Small intestine (tissue), 7 donors: ENCODE results near the gene RIPK1. TPM values are rescaled to one million over a fixed set of nuclear protein-coding genes. Genes with fewer than 3 reads are reported as not detected.
"Not testable (repeated sequence)": the region's sequence is repeated elsewhere in the genome, so short reads cannot be mapped to it uniquely, and the experiment has no call there.

Experiments used
- DNase-seq, 2 donors: peaks; one replicate each; pipeline versions ENCODE4 v3.0.0 to v3.0.0-alpha.2; 2013
- FAIRE-seq: peaks from 2 replicates; lab custom pipeline; 2012; peaks lifted over from hg19 to GRCh38; lab: Jason Lieb, UNC
- H3K27ac ChIP-seq, 3 donors: one replicate each; pipeline ENCODE4 v1.5.1; 2013; ENCODE audit warnings: low read length in 2 of 3, mild to moderate bottlenecking in 2 of 3, control low read depth in 1 of 3, inconsistent platforms in 1 of 3, low read depth in 1 of 3, moderate library complexity in 1 of 3
- H3K27me3 ChIP-seq, 3 donors: one replicate each; pipeline ENCODE4 v1.6.1; 2013; ENCODE audit warnings: low read length in 3 of 3, inconsistent platforms in 1 of 3; ENCODE audit not compliant: control insufficient read depth in 3 of 3, insufficient read depth in 3 of 3
- H3K36me3 ChIP-seq, 3 donors: one replicate each; pipeline ENCODE4 v1.6.1; 2013; ENCODE audit warnings: low read length in 3 of 3, inconsistent platforms in 1 of 3, low read depth in 1 of 3, mild to moderate bottlenecking in 1 of 3, moderate library complexity in 1 of 3; ENCODE audit not compliant: control insufficient read depth in 3 of 3, insufficient read depth in 2 of 3
- H3K4me1 ChIP-seq, 3 donors: one replicate each; pipeline ENCODE4 v1.6.1; 2013; ENCODE audit warnings: low read length in 2 of 3, inconsistent platforms in 1 of 3, low read depth in 1 of 3, mild to moderate bottlenecking in 1 of 3, moderate library complexity in 1 of 3; ENCODE audit not compliant: control insufficient read depth in 3 of 3, insufficient read depth in 2 of 3
- H3K4me3 ChIP-seq, 3 donors: one replicate each; pipeline ENCODE4 v1.5.1; 2013; ENCODE audit warnings: low read length in 3 of 3, control low read depth in 1 of 3, inconsistent platforms in 1 of 3, low read depth in 1 of 3, mild to moderate bottlenecking in 1 of 3, moderate library complexity in 1 of 3
- H3K9me3 ChIP-seq, 2 donors: one replicate each; pipeline ENCODE4 v1.6.1; 2013; ENCODE audit warnings: low read depth in 1 of 2, low read length in 1 of 2; ENCODE audit not compliant: control insufficient read depth in 2 of 2, insufficient read depth in 1 of 2
- WGBS, 3 donors: extraction: QIAGEN DNeasy Blood & Tissue Kit; methylation state at CpG; one replicate each; pipeline ENCODE4 v1.1.7; 2013; 5-methylcytosine and 5-hydroxymethylcytosine counted together
- polyA plus RNA-seq, 4 donors: library from polyadenylated mRNA; stranded (reverse) in 3 of 4; unstranded in 1 of 4; fragments of 200-250 nt in 3 of 4; fragments of 120-200 nt in 1 of 4; gene quantifications; one replicate each; pipeline versions ENCODE4 v1.2.1 to v1.2.3, GENCODE V29; 2013
- donor health status: healthy with polysubstance abuse.
- donor health status: control.
- donor health status: control.
- donor health status: Bipolar disorder and iron deficiency.
- donor health status: healthy.

RIPK1 gene
- polyA plus RNA-seq, 4 donors: 14.4 to 31.1 (median 29.5) TPM

DNA sequence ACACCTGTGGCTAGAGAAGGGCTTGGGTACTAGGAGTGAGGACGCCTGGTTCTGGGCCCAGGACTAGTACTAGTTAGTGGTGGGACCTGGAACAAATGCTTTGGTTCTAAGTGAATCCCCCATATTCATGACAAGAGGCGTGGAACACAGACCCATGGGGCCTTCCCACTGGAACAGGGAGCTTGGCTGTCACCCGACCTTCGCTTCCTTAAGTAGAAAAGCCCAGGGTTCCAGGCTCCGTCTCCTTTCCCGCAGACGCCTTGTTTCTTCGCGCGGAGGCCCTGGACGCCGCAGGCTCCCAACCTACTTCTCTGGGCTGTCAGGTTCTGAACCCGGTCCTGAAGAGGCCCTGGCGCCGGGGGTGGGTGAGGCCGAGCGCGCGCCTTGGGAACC, 5.0 kb upstream of the RIPK1 start:
- not testable (repeated sequence) for H3K4me1 ChIP-seq, H3K9me3 ChIP-seq, FAIRE-seq, H3K27me3 ChIP-seq, H3K36me3 ChIP-seq
- peak overlapping the region in 2 of 3 donors; percentile 80 to 87 for H3K4me3 ChIP-seq
- DNase-seq: peak; percentile 38 to 44
- WGBS, 3 donors: 2 to 7% (median 3%) methylated on average over 6 to 15 of the region's 19 CpGs
- peak overlapping the region; percentile 78 to 99 (median 99) for H3K27ac ChIP-seq

DNA sequence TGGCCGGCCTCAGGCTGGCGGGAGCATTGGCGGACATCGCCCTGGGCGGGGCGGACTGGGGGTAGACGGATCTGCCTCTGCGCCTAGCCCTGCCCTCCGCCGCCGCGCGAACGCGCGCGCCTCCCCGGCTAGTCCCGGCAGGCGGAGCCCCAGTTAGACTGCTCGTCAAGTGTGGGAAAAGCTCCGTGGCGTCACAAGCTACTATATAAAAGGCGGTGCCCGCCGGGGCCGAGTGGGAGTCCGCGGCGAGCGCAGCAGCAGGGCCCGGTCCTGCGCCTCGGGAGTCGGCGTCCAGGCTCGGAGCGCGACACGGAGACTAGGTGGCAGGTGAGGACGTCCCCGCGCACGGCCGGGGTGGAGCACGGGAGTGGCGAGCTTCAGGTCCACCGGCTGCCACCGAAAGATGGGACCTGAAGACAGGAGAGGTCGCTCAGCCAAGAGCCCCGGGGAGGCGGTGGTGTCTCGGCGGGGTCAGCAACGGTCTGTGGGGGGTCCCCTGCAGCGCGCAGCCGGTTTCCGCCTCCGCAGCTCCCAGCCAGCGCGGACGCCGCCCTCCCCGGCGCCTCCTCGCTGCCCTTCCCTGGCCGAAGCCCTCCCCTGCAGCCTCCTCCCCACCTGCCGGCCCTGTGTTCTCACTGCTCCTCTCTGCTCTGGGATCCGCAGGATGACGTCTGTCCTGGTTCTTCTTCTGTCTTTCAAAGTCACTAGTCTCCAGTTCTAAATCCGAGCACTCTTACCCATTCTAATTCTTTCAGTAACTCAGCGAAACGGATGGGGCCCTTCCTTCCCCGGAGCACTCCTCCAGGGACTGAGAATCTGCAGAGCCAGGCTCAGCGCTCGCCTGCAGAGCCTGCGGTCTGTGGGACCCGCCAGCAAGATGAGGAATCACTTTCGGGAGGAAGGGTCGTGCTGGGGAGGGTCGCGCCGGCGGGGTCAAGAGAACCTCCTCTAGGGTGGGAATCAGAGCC, 4.3 kb upstream of the RIPK1 start:
- FAIRE-seq (no peak), DNase-seq (peak; percentile 97 to 98)
- Histone ChIP-seq H3K36me3 (peaks cover 0 to 3% (median 0%) of the 10 kb centered on the region in 3 donors), H3K27ac (peak overlapping the region; percentile 84 to 99 (median 99)), H3K9me3 (no peaks in the 10 kb centered on the region), H3K27me3 (no peaks in the 10 kb centered on the region), H3K4me1 (peaks cover 0 to 3% (median 0%) of the 10 kb centered on the region in 3 donors), H3K4me3 (peak overlapping the region; percentile 74 to 87 (median 80))
- whole genome bisulfite sequencing, 3 donors: 0 to 1% (median 0%) methylated on average over 62 to 85 of the region's 85 CpGs

- WGBS, 3 donors: 83 to 95% (median 93%) methylated on average over 2 of the region's 2 CpGs
- no peak overlapping the region for H3K4me3 ChIP-seq
- no peaks in the 10 kb centered on the region for H3K9me3 ChIP-seq
- H3K4me1 ChIP-seq: peaks cover 2 to 16% (median 6%) of the 10 kb centered on the region in 3 donors
- H3K36me3 ChIP-seq: peaks cover 2 to 15% (median 3%) of the 10 kb centered on the region in 3 donors
- H3K27ac ChIP-seq: no peak overlapping the region
- no peaks in the 10 kb centered on the region for H3K27me3 ChIP-seq
- FAIRE-seq: no peak
- DNase-seq: no peak
Measured at GRCh38 chr6:3071568-3071967, 3.3 kb downstream of the RIPK1 start.

- 82 to 89% (median 85%) methylated on average over 7 of the region's 7 CpGs for WGBS, 3 donors
- H3K27ac ChIP-seq: no peak overlapping the region
- no peak for FAIRE-seq
Measured at GRCh38 chr6:3072798-3073197, 4.5 kb downstream of the RIPK1 start.

DNA sequence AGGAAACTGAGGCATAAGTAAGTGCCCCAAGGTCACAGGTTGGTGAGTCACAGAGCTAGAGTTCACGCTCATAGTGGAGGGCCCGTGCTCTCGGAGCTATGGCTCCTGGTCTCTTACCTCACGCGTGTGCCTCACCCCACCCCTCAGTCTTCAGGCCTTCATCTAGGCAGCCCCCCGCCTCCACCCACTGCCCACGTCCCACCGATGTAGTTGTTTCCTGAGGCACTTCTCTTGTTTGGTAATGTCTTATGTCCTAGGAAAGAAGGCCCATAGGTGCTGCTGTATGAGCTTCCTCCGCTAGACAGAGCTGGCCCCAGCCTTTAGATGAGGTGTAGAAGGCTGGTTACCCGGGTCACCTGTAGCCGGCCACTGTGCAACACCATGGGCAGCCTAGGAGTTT, 5.1 kb downstream of the RIPK1 start:
- Histone ChIP-seq H3K27ac (no peak overlapping the region), H3K36me3 (peaks cover 13 to 30% (median 15%) of the 10 kb centered on the region in 3 donors), H3K9me3 (no peaks in the 10 kb centered on the region), H3K27me3 (no peaks in the 10 kb centered on the region), H3K4me3 (no peak overlapping the region), H3K4me1 (peaks cover 2 to 16% (median 6%) of the 10 kb centered on the region in 3 donors)
- no peak for DNase-seq
- no peak for FAIRE-seq
- 91 to 96% (median 93%) methylated on average over 11 of the region's 11 CpGs for WGBS, 3 donors

More at GRCh38 chr6:3072798-3073197, 4.5 kb downstream of the RIPK1 start:
- peaks cover 10 to 24% (median 11%) of the 10 kb centered on the region in 3 donors for H3K36me3 ChIP-seq
- peaks cover 2 to 16% (median 6%) of the 10 kb centered on the region in 3 donors for H3K4me1 ChIP-seq
- H3K9me3 ChIP-seq: no peaks in the 10 kb centered on the region
- no peak for DNase-seq
- no peaks in the 10 kb centered on the region for H3K27me3 ChIP-seq
- H3K4me3 ChIP-seq: no peak overlapping the region

GRCh38 chr6:3075772-3076113, 7.4 kb downstream of the RIPK1 start:
- DNase-seq (no peak), FAIRE-seq (no peak)
- no peaks in the 10 kb centered on the region for H3K27me3 ChIP-seq
- no peaks in the 10 kb centered on the region for H3K9me3 ChIP-seq
- H3K4me3 ChIP-seq: no peak overlapping the region
- peak overlapping the region in 1 of 3 donors; percentile 22 for H3K27ac ChIP-seq
- peaks cover 13 to 37% (median 22%) of the 10 kb centered on the region in 3 donors for H3K36me3 ChIP-seq
- 49 to 61% (median 53%) methylated on average over 4 of the region's 4 CpGs for WGBS, 3 donors
- H3K4me1 ChIP-seq: peaks cover 0 to 9% (median 2%) of the 10 kb centered on the region in 3 donors

GRCh38 chr6:3076320-3076719, 8.0 kb downstream of the RIPK1 start:
- DNase-seq (no peak), FAIRE-seq (no peak)
- peaks cover 16 to 40% (median 27%) of the 10 kb centered on the region in 3 donors for H3K36me3 ChIP-seq
- no peaks in the 10 kb centered on the region for H3K9me3 ChIP-seq
- no peak overlapping the region for H3K27ac ChIP-seq
- H3K4me1 ChIP-seq: peaks cover 0 to 9% (median 0%) of the 10 kb centered on the region in 3 donors
- no peak overlapping the region for H3K4me3 ChIP-seq
- 93 to 97% (median 97%) methylated on average over 3 of the region's 3 CpGs for WGBS, 3 donors
- H3K27me3 ChIP-seq: no peaks in the 10 kb centered on the region

GRCh38 chr6:3077430-3077829, 9.1 kb downstream of the RIPK1 start:
- no peak overlapping the region for H3K4me3 ChIP-seq
- peaks cover 0 to 9% (median 0%) of the 10 kb centered on the region in 3 donors for H3K4me1 ChIP-seq
- no peaks in the 10 kb centered on the region for H3K27me3 ChIP-seq
- 86 to 94% (median 91%) methylated on average over 9 of the region's 9 CpGs for WGBS, 3 donors
- H3K27ac ChIP-seq: no peak overlapping the region
- H3K36me3 ChIP-seq: peaks cover 16 to 49% (median 28%) of the 10 kb centered on the region in 3 donors
- no peak for FAIRE-seq
- H3K9me3 ChIP-seq: no peaks in the 10 kb centered on the region
- DNase-seq: no peak
